GM18520 (cell line): Measurements from ENCODE around the gene ZNF26.

Experiments
- ATAC-seq: cut with Tn5 transposase; IDR thresholded peaks from one replicate; pipeline ENCODE4 v1.9.1; 2021; ENCODE audit not compliant: unreplicated experiment

Gene ZNF26

DNA sequence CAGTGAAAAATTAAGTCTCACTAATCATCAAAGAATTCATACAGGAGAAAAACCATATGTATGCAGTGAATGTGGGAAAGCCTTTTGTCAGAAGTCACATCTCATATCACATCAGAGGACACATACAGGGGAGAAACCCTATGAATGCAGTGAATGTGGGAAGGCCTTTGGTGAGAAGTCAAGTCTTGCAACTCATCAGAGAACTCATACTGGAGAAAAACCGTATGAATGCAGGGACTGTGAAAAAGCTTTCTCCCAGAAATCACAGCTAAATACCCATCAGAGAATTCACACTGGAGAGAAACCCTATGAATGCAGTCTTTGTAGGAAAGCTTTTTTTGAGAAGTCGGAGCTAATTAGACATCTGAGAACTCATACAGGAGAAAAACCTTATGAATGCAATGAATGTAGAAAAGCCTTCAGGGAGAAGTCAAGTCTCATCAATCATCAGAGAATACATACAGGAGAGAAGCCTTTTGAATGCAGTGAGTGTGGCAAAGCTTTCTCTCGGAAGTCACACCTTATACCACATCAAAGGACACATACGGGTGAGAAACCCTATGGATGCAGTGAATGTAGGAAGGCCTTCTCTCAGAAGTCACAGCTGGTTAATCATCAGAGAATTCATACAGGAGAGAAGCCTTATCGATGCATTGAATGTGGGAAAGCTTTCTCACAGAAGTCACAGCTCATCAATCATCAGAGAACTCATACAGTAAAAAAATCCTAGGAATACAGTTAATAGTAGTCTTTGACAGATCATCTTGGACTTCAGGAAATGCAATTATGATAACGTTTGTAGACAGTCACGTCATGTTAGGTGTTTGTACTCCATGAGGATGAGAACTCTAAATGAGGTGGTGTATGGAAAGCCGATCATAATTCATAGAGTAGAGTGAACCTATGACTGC is 72.3 kb downstream of the ZNF26 start:
- no peak for ATAC-seq

DNA sequence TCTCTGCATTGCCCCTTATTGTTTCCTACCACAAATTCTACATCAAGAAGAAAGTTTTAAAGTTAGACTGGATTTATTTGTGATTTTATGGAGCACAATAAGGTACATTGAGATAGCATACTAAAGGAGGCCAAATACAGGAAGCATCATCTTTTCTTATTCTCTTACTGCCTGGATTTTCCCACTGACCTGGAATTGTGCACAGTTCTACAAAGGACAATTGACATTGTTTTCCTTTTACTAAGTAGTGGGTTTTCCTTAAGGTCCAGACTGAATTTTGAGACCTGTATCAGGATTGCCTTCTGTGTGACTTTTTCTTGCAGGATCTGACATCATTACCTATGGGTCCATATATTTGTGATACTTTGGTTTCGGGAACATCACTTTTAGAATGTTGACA is 75.8 kb downstream of the ZNF26 start:
- no peak for ATAC-seq

DNA sequence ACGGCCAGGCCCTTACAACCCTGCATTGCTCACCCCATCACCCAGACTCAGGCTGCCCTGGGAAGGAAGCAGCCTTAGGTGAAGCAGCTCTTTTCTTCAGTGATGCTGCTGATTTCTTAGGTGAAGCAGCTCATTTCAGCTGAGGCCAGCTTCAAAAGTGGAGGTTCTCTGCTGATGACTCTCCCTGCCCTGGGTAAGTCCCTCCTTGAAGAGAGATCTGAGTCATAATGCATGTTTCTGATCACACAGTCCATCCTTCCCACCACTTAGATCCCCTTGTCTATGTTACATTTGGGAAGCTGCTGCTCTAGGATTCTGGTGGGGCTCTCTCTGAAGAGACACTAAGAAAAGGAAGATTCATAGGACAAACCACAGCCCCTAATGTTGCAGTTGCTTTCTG is 77.4 kb downstream of the ZNF26 start:
- no peak for ATAC-seq

DNA sequence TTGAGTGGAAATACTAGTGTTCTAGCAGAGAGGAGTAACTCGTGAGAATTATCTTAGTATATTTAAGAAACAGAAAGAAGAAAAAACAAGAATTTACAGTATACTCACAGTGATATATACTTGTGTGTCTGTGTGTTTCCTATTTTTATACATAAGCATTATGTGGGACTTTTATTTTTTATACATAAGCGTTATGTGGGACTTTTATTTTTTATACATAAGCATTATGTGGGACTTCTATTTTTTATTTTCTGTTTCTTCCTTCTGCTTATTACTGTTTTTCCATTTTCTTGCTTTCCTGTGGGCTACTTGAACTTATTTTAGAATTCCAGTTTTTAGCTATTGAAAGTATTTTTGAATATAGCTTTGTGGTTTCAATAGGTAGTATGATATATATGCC is 87.7 kb downstream of the ZNF26 start:
- ATAC-seq = no peak
